ENCODE results near the gene IGF2BP2.

IGF2BP2 gene

DNA sequence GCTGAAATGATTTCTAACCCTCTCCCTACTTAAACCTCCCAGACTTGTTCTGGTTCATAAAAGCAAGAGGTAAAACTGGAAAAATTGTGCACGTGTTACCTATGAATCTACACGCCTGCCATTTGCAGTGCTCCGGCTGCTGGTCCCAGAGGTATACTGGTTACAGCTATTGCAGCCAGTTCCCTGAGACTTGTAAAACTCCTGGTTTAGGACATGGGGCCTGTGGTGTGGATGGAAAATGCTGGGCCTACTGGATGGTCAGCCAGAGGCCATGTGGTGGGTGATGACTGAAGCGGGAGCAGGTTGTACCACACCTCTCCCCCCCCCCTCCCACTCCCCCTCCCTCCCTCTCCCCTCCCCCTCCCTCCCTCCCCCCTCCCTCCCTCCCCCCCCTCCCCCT, 193.7 kb downstream of the IGF2BP2 start:
- DNase-seq, result no peak

DNA sequence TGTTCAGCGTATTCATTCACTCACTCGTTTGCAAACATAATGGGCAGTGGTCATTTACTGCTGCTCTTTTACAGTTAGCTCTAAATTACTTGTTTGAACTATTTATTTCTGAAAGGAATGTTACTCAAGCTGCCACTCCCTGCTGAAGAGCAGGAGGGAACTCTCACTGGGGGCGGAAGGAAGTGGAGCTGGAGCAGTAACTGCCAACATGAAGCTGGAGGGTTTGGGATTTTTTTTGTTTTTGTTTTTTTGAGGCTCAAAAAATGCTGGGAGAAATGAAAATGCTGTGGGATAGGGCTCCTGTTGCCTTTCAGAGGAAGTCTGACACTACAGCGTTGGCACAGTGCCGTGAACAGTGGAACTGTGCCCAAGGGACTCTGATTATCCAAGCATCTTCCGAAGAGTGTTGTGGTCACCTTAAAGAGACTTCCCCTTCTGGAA, 194.6 kb downstream of the IGF2BP2 start:
- DNase-seq, result no peak

DNA sequence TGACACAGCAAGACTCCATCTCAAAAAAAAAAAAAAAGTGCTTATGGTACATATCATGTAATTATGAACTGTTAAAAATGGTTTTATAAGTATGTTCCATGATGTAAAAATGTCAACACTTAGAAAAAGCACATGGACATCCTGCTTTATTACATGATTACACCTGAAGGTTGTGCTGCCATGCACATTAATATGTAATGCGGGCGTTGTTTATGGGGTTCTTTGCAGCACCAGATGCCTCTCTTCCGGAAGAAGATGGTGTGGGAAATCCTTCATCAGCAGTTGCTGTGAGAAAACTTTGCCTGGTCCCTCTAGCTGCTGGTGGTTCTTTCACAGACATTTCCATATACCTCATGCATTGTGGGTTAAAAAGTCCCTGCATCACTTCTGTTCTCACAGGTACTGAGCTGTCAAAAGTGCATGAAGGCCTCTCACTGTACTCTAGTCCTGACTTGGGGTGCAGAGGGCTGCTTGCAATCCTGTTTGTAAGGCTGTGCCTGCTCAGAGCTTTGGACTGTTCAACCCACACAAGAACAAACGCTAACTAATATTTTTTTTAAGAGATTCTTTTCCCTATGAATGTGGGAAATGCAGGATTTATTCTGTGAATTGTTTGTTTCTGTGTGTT, 195.2 kb downstream of the IGF2BP2 start:
- DNase-seq, result no peak

DNA sequence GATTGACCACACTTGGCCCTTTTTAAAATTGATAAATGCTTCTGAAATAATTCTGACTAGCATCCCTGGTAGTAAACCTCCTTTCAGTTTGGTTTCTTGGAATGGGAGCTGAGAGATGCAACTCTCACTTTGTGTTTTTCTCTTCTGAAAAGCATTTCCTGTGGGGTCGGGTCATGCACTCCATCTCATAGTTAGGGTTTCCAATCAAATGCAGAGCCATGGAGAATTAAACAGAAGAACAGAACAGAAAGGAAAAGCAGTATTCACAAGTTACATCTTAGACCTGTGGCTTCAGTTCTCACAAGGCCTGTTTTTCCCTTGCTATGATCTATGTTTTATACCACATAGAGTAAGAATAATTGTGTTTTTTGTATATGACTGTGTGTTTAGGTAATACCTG, 199.1 kb downstream of the IGF2BP2 start:
- no peak for DNase-seq

DNA sequence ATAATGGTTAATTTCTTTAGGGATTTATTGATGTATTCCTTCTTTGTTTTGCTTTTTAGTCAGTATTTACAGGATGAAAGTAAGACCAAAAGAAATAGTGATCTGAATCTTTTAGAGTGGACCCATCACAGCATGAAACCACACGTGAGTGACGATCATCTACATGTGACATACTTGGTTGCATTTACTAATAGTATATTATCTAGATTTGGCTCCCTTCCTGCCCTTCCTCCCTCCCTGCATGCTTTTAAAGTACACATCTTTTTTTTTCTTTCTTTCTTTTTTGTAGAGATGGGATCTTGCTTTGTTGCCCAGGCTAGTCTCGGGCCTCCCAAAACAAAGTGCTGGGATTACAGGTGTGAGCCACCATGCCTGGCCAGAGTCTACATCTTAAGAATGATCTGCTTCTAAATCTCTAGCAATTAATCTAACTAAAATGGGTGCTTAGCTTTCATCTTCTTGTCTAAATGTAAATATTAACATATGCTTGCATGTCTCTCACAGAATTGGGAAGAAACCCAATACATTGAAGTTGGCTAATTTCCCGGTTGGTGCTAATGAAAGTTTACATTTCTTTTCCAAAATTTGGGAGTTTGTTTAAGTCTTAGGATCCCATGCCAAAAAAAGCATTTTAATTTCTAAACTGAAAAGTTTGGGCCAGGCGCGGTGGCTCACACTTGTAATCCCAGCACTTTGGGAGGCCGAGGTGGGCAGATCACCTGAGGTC, 200.7 kb downstream of the IGF2BP2 start:
- no peak for DNase-seq

DNA sequence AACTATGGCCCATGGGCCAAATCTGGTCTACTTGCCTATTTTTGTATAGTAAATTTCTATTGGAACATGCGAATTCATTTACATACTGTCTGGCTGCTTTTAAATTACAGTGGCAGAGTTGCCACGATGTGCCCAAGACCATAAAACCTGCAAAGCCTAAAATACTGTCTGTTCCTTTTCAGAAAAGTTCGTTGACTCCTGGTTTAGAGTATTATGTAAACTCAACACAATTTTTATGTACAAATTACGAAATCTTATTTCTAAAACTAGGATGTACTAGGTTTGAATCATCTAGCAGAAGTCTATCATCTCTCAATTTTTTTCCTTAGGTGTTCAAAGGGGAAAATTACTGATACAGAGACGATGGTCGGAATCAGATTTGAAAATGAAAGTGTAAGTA, 211.8 kb downstream of the IGF2BP2 start:
- no peak for DNase-seq

DNA sequence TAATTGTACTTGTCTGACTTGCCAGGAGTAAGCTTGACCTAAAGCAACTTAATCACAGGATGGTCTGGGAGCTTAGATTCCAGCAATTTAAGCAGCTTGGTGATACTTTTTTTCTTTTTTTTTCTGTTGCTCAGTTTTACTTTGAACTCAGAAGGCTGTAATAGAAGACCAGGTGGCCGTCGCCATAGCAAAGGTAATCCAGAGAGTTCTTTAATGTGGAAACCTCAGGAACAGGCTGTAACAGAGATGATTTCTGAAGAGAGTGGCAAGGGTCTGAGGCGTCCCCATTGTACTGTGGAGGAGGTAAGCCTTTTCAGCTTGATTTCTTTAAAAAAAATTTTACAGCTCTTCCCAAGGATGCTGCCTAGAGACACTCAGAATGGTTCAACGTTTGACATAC, 218.6 kb downstream of the IGF2BP2 start:
- no peak for DNase-seq

DNA sequence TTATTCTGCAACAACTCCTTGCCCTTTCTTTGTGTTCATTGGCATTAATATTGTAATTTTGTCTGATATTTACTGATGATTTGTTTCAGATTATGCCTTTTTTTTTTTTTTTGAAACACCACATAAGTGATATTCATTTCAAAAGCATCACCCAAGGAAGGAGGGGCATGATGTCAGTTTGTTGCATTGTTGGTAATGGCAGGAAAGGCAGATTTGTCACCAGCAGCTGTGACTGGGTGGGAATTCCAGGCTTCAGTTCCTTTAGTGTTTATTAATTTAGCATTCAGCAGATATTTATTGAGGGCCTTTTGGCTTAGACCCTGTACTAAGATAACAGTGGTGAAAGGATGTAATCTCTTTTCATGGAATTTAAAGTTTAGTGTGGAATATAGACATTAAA, 219.3 kb downstream of the IGF2BP2 start:
- DNase-seq, result no peak

DNA sequence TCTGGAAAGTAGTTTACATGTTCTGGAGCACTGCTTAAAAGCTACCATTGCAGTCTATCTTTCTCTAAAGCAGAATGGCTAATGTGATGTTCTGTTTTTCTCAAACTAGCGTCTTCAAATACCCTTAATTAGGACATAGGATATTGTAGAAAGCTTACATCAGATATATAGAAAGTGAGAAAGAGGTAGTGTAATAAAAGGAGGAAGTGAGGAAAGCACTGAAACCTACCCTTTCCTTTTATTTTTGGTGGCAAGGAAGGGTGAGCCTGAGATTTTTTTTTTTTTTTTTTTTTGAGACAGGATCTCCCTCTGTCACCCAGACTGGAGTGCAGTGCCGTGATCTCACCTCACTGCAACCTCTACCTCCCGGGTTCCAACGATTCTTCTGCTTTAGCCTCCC, 229.3 kb downstream of the IGF2BP2 start:
- DNase-seq, result no peak

DNA sequence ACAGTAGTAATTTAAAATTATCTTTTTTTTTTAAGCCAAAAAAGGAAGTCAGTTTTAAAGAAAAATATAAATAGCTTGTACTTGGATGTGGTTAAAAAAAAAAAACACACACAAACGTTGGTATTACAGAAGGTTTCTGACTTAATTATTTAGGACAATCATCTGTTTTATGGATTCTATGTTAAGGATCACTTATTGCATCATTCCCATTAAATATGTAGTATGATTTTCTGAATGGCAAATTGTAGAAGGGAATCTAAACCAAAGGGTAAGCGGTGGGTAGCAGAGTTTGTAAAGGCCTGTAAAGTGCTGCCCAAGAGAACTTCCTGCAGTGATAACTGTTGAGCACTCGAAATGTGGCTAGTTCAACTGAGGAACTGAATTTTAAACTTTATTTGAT, 230.8 kb downstream of the IGF2BP2 start:
- DNase-seq, result no peak
